ENCODE results near the gene FGGY.

DNA sequence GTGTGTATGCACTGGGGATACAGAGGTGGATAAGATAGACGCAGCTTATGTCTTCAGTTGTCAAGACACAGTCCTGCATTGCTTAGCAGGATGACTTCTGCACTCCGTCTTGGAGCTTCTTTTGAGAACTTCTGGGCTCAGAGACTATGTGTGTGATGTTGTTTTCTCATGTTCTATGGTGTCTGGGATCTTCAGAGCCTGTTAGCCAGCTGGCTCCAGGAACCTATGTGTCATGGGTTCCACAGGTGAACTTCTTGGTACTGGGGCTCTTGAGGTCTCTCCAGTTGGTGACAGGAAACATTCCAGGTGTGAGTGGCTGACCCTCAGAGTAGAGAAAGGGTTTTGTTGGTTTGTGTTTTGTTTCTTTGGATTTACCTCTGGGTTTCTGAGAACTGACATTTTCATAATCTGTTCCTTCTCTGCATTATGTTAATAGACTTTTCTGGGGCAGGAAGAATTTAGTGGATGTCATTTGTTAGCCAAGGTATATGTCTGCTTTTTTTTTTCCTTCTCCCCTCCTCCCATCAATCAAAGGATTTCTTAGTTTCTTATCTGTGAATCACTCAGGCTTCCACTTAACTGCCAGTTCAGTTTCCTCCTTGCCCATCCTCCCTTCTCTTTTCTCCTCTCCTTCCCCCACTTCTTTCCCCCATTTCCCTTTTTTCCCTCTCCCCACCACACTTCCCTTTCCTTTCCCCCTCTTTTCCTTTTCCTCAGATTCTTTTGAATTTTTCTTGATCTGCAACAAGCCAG, 18.1 kb downstream of the FGGY start:
- TF ChIP-seq CTCF (IDR thresholded peaks at IDR 0.05) = no peak
- no peak for TF ChIP-seq POLR2A (IDR thresholded peaks at IDR 0.05)

Data from uterus (tissue), 2 donors.